ENCODE measurements around the gene PFDN4. TPM values are rescaled to one million over a fixed set of nuclear protein-coding genes. Genes with fewer than 3 reads are reported as not detected.
"Not testable (repeated sequence)": the region's sequence is repeated elsewhere in the genome, so short reads cannot be mapped to it uniquely, and the experiment has no call there.

PFDN4 gene
- total RNA-seq, 1 experiment from 2014 or later: 90.1 TPM

GRCh38 chr20:54263116-54263690 is 55.3 kb downstream of the PFDN4 start:
- ChIA-PET CTCF (interaction anchor here (1.0 to 1.3 kb wide), 2 partner anchors 10 to 41 kb away, joined by 3 read pairs; no protein-coding TSS in a partner anchor), POLR2A (no interaction called here)
- Mint-ChIP-seq H3K4me3 (no peak overlapping the region), H3K27ac (no peak overlapping the region), H3K4me1 (peaks cover 18% of the 10 kb centered on the region), H3K27me3 (ENCODE audit: low read depth) (no peaks in the 10 kb centered on the region), H3K9me3 (no peaks in the 10 kb centered on the region), H3K36me3 (no peaks in the 10 kb centered on the region)
- TF ChIP-seq MXD4 (CRISPR knock-in tag; IDR thresholded peaks at IDR 0.05; ENCODE audit: borderline replicate concordance): no peak
- no peak for TF ChIP-seq ZNF512 (CRISPR knock-in tag; IDR thresholded peaks at IDR 0.05; ENCODE audit: borderline replicate concordance)
- no peak for TF ChIP-seq KAT7 (CRISPR knock-in tag; IDR thresholded peaks at IDR 0.05; ENCODE audit: borderline replicate concordance)
- TF ChIP-seq FOXP1 (CRISPR knock-in tag; IDR thresholded peaks at IDR 0.05; ENCODE audit: borderline replicate concordance): no peak
- no peak for TF ChIP-seq RORB (CRISPR knock-in tag; IDR thresholded peaks at IDR 0.05)
- no peak for TF ChIP-seq ZNF121 (CRISPR knock-in tag; IDR thresholded peaks at IDR 0.05)
- TF ChIP-seq GTF2I (CRISPR knock-in tag; conservative IDR thresholded peaks at IDR 0.05): no peak
- TF ChIP-seq, protein P1, sequence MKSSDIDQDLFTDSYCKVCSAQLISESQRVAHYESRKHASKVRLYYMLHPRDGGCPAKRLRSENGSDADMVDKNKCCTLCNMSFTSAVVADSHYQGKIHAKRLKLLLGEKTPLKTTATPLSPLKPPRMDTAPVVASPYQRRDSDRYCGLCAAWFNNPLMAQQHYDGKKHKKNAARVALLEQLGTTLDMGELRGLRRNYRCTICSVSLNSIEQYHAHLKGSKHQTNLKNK (CRISPR knock-in tag; IDR thresholded peaks at IDR 0.05): no peak
- no peak for TF ChIP-seq IRF2 (CRISPR knock-in tag; IDR thresholded peaks at IDR 0.05; ENCODE audit: borderline replicate concordance, low read depth)
- TF ChIP-seq, protein P2, sequence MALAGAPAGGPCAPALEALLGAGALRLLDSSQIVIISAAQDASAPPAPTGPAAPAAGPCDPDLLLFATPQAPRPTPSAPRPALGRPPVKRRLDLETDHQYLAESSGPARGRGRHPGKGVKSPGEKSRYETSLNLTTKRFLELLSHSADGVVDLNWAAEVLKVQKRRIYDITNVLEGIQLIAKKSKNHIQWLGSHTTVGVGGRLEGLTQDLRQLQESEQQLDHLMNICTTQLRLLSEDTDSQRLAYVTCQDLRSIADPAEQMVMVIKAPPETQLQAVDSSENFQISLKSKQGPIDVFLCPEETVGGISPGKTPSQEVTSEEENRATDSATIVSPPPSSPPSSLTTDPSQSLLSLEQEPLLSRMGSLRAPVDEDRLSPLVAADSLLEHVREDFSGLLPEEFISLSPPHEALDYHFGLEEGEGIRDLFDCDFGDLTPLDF (CRISPR knock-in tag; IDR thresholded peaks at IDR 0.05): no peak
- TF ChIP-seq TEAD1 (CRISPR knock-in tag; IDR thresholded peaks at IDR 0.05): no peak
- no peak for TF ChIP-seq ZNF281 (CRISPR knock-in tag; IDR thresholded peaks at IDR 0.05)
- TF ChIP-seq, protein P3, sequence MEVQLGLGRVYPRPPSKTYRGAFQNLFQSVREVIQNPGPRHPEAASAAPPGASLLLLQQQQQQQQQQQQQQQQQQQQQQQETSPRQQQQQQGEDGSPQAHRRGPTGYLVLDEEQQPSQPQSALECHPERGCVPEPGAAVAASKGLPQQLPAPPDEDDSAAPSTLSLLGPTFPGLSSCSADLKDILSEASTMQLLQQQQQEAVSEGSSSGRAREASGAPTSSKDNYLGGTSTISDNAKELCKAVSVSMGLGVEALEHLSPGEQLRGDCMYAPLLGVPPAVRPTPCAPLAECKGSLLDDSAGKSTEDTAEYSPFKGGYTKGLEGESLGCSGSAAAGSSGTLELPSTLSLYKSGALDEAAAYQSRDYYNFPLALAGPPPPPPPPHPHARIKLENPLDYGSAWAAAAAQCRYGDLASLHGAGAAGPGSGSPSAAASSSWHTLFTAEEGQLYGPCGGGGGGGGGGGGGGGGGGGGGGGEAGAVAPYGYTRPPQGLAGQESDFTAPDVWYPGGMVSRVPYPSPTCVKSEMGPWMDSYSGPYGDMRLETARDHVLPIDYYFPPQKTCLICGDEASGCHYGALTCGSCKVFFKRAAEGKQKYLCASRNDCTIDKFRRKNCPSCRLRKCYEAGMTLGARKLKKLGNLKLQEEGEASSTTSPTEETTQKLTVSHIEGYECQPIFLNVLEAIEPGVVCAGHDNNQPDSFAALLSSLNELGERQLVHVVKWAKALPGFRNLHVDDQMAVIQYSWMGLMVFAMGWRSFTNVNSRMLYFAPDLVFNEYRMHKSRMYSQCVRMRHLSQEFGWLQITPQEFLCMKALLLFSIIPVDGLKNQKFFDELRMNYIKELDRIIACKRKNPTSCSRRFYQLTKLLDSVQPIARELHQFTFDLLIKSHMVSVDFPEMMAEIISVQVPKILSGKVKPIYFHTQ (CRISPR knock-in tag; IDR thresholded peaks at IDR 0.05): no peak
- TF ChIP-seq AFF4 (CRISPR knock-in tag; IDR thresholded peaks at IDR 0.05; ENCODE audit: borderline replicate concordance): no peak
- DNase-seq (ENCODE audit: low spot score) (no peak), ATAC-seq (no peak)

- ATAC-seq; H3K4me3 Mint-ChIP-seq; H3K27ac Mint-ChIP-seq; H3K27me3 Mint-ChIP-seq (ENCODE audit: low read depth); DNase-seq (ENCODE audit: low spot score); CTCF ChIA-PET; H3K36me3 Mint-ChIP-seq; POLR2A ChIA-PET; H3K9me3 Mint-ChIP-seq: not testable (repeated sequence)
- peaks cover 28% of the 10 kb centered on the region for H3K4me1 Mint-ChIP-seq
Observed at GRCh38 chr20:54265791-54266190, 57.9 kb downstream of the PFDN4 start.

All from WTC11 (cell line).